HCT116 (cell line): ENCODE data around the gene SLC44A5.

Source experiments
- CTCF ChIP-seq, 3 experiments: fragments of 200-600 bp in 1 of 3; sonication (generic) in 1 of 3; IDR thresholded peaks in 2 of 3; conservative IDR thresholded peaks in 1 of 3; 2 replicates each; pipeline ENCODE4 v1.5.1; 2012 to 2017; ENCODE audit warnings: low read depth in 2 of 3, low read length in 2 of 3, antibody characterized with exemption in 1 of 3, borderline replicate concordance in 1 of 3, control low read depth in 1 of 3, mild to moderate bottlenecking in 1 of 3, mixed read lengths in 1 of 3, mixed run types in 1 of 3, moderate library complexity in 1 of 3; ENCODE audit not compliant: insufficient read depth in 1 of 3
- EZH2 ChIP-seq: fragments of 200-600 bp; sonication (generic); IDR thresholded peaks from 2 replicates; pipeline ENCODE4 v1.6.1; 2017; ENCODE audit warnings: antibody characterized with exemption, mixed run types
- JUND ChIP-seq: IDR thresholded peaks from 2 replicates; pipeline ENCODE4 v1.6.1; 2012
- MAX ChIP-seq: IDR thresholded peaks from 2 replicates; pipeline ENCODE4 v1.6.1; 2012
- POLR2A ChIP-seq: IDR thresholded peaks from 2 replicates; pipeline ENCODE4 v1.7.0; 2011; ENCODE audit warnings: borderline replicate concordance; ENCODE audit not compliant: insufficient read depth, insufficient read length; ENCODE audit errors: extremely low read depth

DNA sequence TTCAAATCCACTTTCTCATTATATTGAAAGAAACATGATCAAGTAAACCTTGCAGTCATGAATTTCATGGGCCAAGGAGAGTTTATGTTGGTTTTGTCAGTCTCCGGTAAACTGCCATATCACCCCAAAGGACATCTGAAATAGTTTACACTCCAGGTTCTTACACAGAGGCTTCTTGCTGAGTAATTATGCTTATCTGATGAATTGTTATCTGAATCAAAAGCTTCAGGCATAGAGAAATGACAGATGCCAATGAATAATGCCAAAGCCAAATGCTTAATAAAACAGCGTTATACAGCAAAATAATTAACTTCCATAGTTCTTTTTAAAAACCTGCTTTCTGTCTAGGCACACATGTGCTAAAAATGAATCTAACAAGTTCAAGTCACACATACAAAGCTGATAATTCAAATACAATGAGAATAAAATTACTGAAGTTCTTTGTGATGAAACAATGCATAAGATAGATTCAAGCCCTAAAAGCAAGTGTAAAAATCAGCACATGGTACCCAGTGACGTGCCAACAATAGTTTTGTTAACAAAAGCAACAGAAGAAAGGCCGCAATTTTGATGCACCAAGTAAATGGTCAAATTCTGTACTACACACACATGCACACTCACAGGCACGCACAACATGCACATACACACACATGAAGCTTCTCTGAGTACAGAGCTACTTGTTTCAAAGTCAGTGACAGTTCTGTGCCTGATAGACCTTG lies 109.2 kb downstream of the SLC44A5 start:
- TF ChIP-seq CTCF (IDR thresholded peaks at IDR 0.05 in 2 of 3, conservative IDR thresholded peaks at IDR 0.05 in 1 of 3; ENCODE audit: borderline replicate concordance in 1 of 3, insufficient read depth in 1 of 3, low read depth in 2 of 3, low read length in 2 of 3) = no peak
- no peak for TF ChIP-seq POLR2A
- TF ChIP-seq EZH2 = no peak
- TF ChIP-seq MAX = no peak
- no peak for TF ChIP-seq JUND
